Measurements from ENCODE around the gene GSDMA.

The GSDMA gene

GRCh38 chr17:39962642-39963220, at the start of gene GSDMA:
Gene GSDMA (plus strand): TSS chr17:39963004. CDS start chr17:39965688, 2,684 bp downstream.
- DNase-seq (no peak), ATAC-seq (no peak)

- no peak for ATAC-seq
- DNase-seq: no peak
Measured at GRCh38 chr17:39913989-39914388, 48.8 kb upstream of the GSDMA start.

- ATAC-seq (peak; percentile 38), DNase-seq (no peak)
Measured at GRCh38 chr17:39915559-39915958, 47.2 kb upstream of the GSDMA start.

- DNase-seq: no peak
- no peak for ATAC-seq
Measured at GRCh38 chr17:39916918-39917317, 45.9 kb upstream of the GSDMA start.

- ATAC-seq: no peak
- no peak for DNase-seq
Measured at GRCh38 chr17:39919087-39919683, 43.6 kb upstream of the GSDMA start.

GRCh38 chr17:39920218-39921210, 42.3 kb upstream of the GSDMA start:
- DNase-seq (peak; percentile 79), ATAC-seq (peak; percentile 78)

- ATAC-seq (peak; percentile 69), DNase-seq (peak; percentile 60)
Measured at GRCh38 chr17:39921323-39921722, 41.5 kb upstream of the GSDMA start.

- DNase-seq (no peak), ATAC-seq (no peak)
Measured at GRCh38 chr17:39922006-39922405, 40.8 kb upstream of the GSDMA start.

GRCh38 chr17:39923230-39923629, 39.6 kb upstream of the GSDMA start:
- ATAC-seq (no peak), DNase-seq (no peak)

- DNase-seq (no peak), ATAC-seq (no peak)
Measured at GRCh38 chr17:39923836-39924690, 38.7 kb upstream of the GSDMA start.

GRCh38 chr17:39924691-39925055, 38.1 kb upstream of the GSDMA start:
- ATAC-seq: no peak
- DNase-seq: no peak

GRCh38 chr17:39925282-39926134, 37.3 kb upstream of the GSDMA start:
- DNase-seq: no peak
- no peak for ATAC-seq

- ATAC-seq (peak; percentile 25), DNase-seq (no peak)
Measured at GRCh38 chr17:39926135-39926587, 36.6 kb upstream of the GSDMA start.

- DNase-seq (peak; percentile 61), ATAC-seq (peak; percentile 37)
Measured at GRCh38 chr17:39926588-39927100, 36.2 kb upstream of the GSDMA start.

GRCh38 chr17:39927101-39927928, 35.5 kb upstream of the GSDMA start, which contains the start of the genes LRRC3C and ORMDL3:
Gene LRRC3C (plus strand): TSS chr17:39927732. CDS start chr17:39941524, 13,792 bp downstream.
Gene ORMDL3 (minus strand): TSS chr17:39927601. CDS start chr17:39924203, 3,398 bp downstream.
- peak; percentile 95 for DNase-seq
- ATAC-seq: peak; percentile 88

- DNase-seq: peak; percentile 23
- ATAC-seq: peak; percentile 1
Measured at GRCh38 chr17:39927929-39928857, 34.6 kb upstream of the GSDMA start.

- ATAC-seq (peak; percentile 20), DNase-seq (no peak)
Measured at GRCh38 chr17:39928858-39929645, 33.8 kb upstream of the GSDMA start.
